Stimulated activated CD8-positive, alpha-beta memory T cell treated with anti-CD3 and anti-CD28 coated beads, Interleukin-12 subunit alpha, Interleukin-12 subunit beta, amount 100 ng/mL, for 4 hours (primary cell): ENCODE results near the gene PLA2G5.

Source experiments
- DNase-seq: peaks from one replicate; pipeline ENCODE4 v3.0.0-alpha.2; 2020; ENCODE audit warnings: low read depth

PLA2G5 gene

GRCh38 chr1:20068722-20069121 is 1.3 kb upstream of the PLA2G5 start:
- no peak for DNase-seq

GRCh38 chr1:20070357-20070756 is 363 bp downstream of the PLA2G5 start:
- DNase-seq = no peak

- no peak for DNase-seq
Observed at GRCh38 chr1:20071416-20071815, 1.4 kb downstream of the PLA2G5 start.

- DNase-seq = no peak
Observed at GRCh38 chr1:20072771-20073170, 2.8 kb downstream of the PLA2G5 start.

- no peak for DNase-seq
Observed at GRCh38 chr1:20073256-20073655, 3.3 kb downstream of the PLA2G5 start.

GRCh38 chr1:20074055-20074724 is 4.2 kb downstream of the PLA2G5 start:
- DNase-seq = no peak

- no peak for DNase-seq
Observed at GRCh38 chr1:20074725-20075171, 4.8 kb downstream of the PLA2G5 start.

GRCh38 chr1:20075345-20075744 is 5.4 kb downstream of the PLA2G5 start:
- DNase-seq = no peak

GRCh38 chr1:20076223-20076622 is 6.2 kb downstream of the PLA2G5 start:
- DNase-seq = no peak

- no peak for DNase-seq
Observed at GRCh38 chr1:20076710-20077461, 6.9 kb downstream of the PLA2G5 start.

GRCh38 chr1:20078171-20078651 is 8.2 kb downstream of the PLA2G5 start:
- DNase-seq = no peak

GRCh38 chr1:20078711-20079110 is 8.7 kb downstream of the PLA2G5 start:
- no peak for DNase-seq

- no peak for DNase-seq
Observed at GRCh38 chr1:20079661-20080305, 9.8 kb downstream of the PLA2G5 start.

- no peak for DNase-seq
Observed at GRCh38 chr1:20080441-20081352, 10.7 kb downstream of the PLA2G5 start.

GRCh38 chr1:20081353-20081810 is 11.4 kb downstream of the PLA2G5 start:
- no peak for DNase-seq

- no peak for DNase-seq
Observed at GRCh38 chr1:20082772-20083171, 12.8 kb downstream of the PLA2G5 start.

GRCh38 chr1:20083178-20083944 is 13.4 kb downstream of the PLA2G5 start:
- no peak for DNase-seq

- no peak for DNase-seq
Observed at GRCh38 chr1:20086800-20087199, 16.8 kb downstream of the PLA2G5 start.

- DNase-seq = no peak
Observed at GRCh38 chr1:20087668-20088067, 17.7 kb downstream of the PLA2G5 start.

- no peak for DNase-seq
Observed at GRCh38 chr1:20089328-20090077, 19.5 kb downstream of the PLA2G5 start.
